HEK293 (cell line): ENCODE results near the gene NOX1.

ENCODE experiments used
- GLIS2 ChIP-seq: fragments of 450-650 bp; formaldehyde crosslinking; IDR thresholded peaks from 2 replicates; pipeline ENCODE4 v1.5.1; 2016; ENCODE audit warnings: missing biosample characterization, missing genetic modification characterization
- KLF1 ChIP-seq: fragments of 450-650 bp; formaldehyde crosslinking; IDR thresholded peaks from 2 replicates; pipeline ENCODE4 v1.5.1; 2016; ENCODE audit warnings: missing biosample characterization, missing genetic modification characterization
- KLF8 ChIP-seq: fragments of 450-650 bp; formaldehyde crosslinking; IDR thresholded peaks from 2 replicates; pipeline ENCODE4 v1.5.1; 2016; ENCODE audit warnings: missing biosample characterization, missing genetic modification characterization
- MZF1 ChIP-seq: fragments of 450-650 bp; formaldehyde crosslinking; IDR thresholded peaks from 2 replicates; pipeline ENCODE4 v1.5.1; 2017; ENCODE audit warnings: missing biosample characterization, missing genetic modification characterization, borderline replicate concordance
- SP3 ChIP-seq: fragments of 450-650 bp; formaldehyde crosslinking; IDR thresholded peaks from 2 replicates; pipeline ENCODE4 v1.5.1; 2016; ENCODE audit warnings: missing biosample characterization, missing genetic modification characterization
- TRIM28 ChIP-seq: IDR thresholded peaks from 2 replicates; pipeline ENCODE4 v1.6.1; 2011; ENCODE audit warnings: low read length, control low read depth, borderline replicate concordance
- ZNF214 ChIP-seq: fragments of 450-650 bp; formaldehyde crosslinking; IDR thresholded peaks from 2 replicates; pipeline ENCODE4 v1.5.1; 2017; ENCODE audit warnings: missing biosample characterization, mild to moderate bottlenecking, missing genetic modification characterization, borderline replicate concordance
- ZNF335 ChIP-seq: fragments of 450-650 bp; formaldehyde crosslinking; conservative IDR thresholded peaks from 2 replicates; pipeline ENCODE4 v1.5.1; 2016; ENCODE audit warnings: missing biosample characterization, missing genetic modification characterization
- ZNF558 ChIP-seq: fragments of 450-650 bp; formaldehyde crosslinking; IDR thresholded peaks from 2 replicates; pipeline ENCODE4 v1.5.1; 2016; ENCODE audit warnings: missing biosample characterization, missing genetic modification characterization
- ZNF670 ChIP-seq: fragments of 450-650 bp; formaldehyde crosslinking; IDR thresholded peaks from 2 replicates; pipeline ENCODE4 v1.5.1; 2016; ENCODE audit warnings: missing biosample characterization, missing genetic modification characterization, low read depth
- ZNF677 ChIP-seq: fragments of 450-650 bp; IDR thresholded peaks from 2 replicates; pipeline ENCODE4 v1.5.0; 2018; ENCODE audit warnings: missing biosample characterization, mild to moderate bottlenecking, missing genetic modification characterization, moderate library complexity
- ZSCAN30 ChIP-seq: fragments of 450-650 bp; IDR thresholded peaks from 2 replicates; pipeline ENCODE4 v1.5.1; 2018; ENCODE audit warnings: missing biosample characterization, mild to moderate bottlenecking, missing genetic modification characterization, moderate library complexity
- TF ChIP-seq, protein P1 (sequence below): fragments of 450-650 bp; formaldehyde crosslinking; IDR thresholded peaks from 2 replicates; pipeline ENCODE4 v1.5.1; 2016; ENCODE audit warnings: missing biosample characterization, missing genetic modification characterization
- TF ChIP-seq, protein P2 (sequence below): fragments of 450-650 bp; formaldehyde crosslinking; IDR thresholded peaks from 2 replicates; pipeline ENCODE4 v1.5.1; 2017; ENCODE audit warnings: missing biosample characterization, missing genetic modification characterization
- TF ChIP-seq, protein P3 (sequence below): fragments of 450-650 bp; formaldehyde crosslinking; IDR thresholded peaks from 2 replicates; pipeline ENCODE4 v1.5.1; 2017; ENCODE audit warnings: missing biosample characterization, mild to moderate bottlenecking, missing genetic modification characterization, moderate library complexity
- TF ChIP-seq, protein P4 (sequence below): fragments of 450-650 bp; IDR thresholded peaks from 2 replicates; pipeline ENCODE4 v1.5.1; 2018; ENCODE audit warnings: missing biosample characterization, mild to moderate bottlenecking, missing genetic modification characterization
- TF ChIP-seq, protein P5 (sequence below): IDR thresholded peaks from 2 replicates; pipeline ENCODE4 v1.6.1; 2011; ENCODE audit warnings: mild to moderate bottlenecking, low read depth, low read length, borderline replicate concordance
- TF ChIP-seq, protein P6 (sequence below): fragments of 450-650 bp; formaldehyde crosslinking; IDR thresholded peaks from 2 replicates; pipeline ENCODE4 v1.5.1; 2016; ENCODE audit warnings: missing biosample characterization, missing genetic modification characterization
- TF ChIP-seq, protein P7 (sequence below): fragments of 450-650 bp; formaldehyde crosslinking; IDR thresholded peaks from 2 replicates; pipeline ENCODE4 v1.5.1; 2016; ENCODE audit warnings: missing biosample characterization, missing genetic modification characterization, borderline replicate concordance

The NOX1 gene

DNA sequence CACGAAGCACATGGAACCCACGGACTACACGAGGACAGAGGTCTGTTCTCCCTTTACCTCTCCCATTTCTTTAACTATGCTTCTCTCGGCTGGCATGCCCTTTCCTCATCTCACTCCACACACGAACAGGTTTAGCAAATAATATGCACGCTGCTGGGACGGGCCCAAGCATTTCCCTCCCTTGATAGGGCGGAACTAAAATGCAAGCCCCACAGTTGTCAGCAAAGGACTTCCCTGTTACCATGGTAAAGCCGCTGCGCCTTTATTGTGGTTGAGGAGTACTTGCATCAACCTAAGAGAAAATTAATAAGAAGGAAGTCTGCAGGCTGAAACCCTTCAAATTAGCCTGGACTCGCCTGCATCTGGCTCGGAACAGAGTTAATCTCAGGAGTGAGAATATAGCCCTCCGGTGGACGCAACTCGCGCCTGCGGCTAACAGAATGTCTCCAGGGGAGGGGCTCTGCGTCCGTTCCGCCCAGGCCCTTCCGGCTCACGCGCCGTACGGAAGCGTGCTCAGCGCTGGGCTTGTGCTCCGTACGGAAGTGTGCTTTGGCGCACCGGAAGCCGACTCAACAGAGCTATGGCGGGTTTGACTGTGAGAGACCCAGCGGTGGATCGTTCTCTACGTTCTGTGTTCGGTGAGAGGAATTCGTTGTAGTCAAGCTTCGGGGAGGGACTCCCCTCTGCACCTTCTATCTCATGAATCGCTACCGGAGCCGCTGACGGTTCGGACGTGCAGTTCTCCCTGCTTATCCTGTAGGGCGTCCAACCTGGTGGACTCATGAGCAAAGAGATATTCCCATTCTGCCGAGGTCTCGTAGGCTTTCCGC, 54.1 kb downstream of the NOX1 start, which contains the start of gene CSTF2 (continued):
- TF ChIP-seq, protein P1, sequence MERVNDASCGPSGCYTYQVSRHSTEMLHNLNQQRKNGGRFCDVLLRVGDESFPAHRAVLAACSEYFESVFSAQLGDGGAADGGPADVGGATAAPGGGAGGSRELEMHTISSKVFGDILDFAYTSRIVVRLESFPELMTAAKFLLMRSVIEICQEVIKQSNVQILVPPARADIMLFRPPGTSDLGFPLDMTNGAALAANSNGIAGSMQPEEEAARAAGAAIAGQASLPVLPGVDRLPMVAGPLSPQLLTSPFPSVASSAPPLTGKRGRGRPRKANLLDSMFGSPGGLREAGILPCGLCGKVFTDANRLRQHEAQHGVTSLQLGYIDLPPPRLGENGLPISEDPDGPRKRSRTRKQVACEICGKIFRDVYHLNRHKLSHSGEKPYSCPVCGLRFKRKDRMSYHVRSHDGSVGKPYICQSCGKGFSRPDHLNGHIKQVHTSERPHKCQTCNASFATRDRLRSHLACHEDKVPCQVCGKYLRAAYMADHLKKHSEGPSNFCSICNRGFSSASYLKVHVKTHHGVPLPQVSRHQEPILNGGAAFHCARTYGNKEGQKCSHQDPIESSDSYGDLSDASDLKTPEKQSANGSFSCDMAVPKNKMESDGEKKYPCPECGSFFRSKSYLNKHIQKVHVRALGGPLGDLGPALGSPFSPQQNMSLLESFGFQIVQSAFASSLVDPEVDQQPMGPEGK, result 0 out of 2 replicates have a peak, but pooled peaks have one; percentile 27
- TF ChIP-seq ZNF677 (tag by site-specific recombination) (no peak), ZNF558 (tag by site-specific recombination) (no peak), KLF1 (tag by site-specific recombination) (0 out of 2 replicates have a peak, but pooled peaks have one; percentile 20), MZF1 (no peak), ZSCAN30 (0 out of 2 replicates have a peak, but pooled peaks have one; percentile 30), TRIM28 (peak; percentile 56; the same call in 1 of the 2 replicates), ZNF335 (tag by site-specific recombination) (peak; percentile 88), GLIS2 (tag by site-specific recombination) (no peak), SP3 (tag by site-specific recombination) (peak; percentile 77), KLF8 (peak; percentile 62), ZNF214 (tag by site-specific recombination) (no peak), ZNF670 (tag by site-specific recombination) (no peak)
- TF ChIP-seq, protein P2, sequence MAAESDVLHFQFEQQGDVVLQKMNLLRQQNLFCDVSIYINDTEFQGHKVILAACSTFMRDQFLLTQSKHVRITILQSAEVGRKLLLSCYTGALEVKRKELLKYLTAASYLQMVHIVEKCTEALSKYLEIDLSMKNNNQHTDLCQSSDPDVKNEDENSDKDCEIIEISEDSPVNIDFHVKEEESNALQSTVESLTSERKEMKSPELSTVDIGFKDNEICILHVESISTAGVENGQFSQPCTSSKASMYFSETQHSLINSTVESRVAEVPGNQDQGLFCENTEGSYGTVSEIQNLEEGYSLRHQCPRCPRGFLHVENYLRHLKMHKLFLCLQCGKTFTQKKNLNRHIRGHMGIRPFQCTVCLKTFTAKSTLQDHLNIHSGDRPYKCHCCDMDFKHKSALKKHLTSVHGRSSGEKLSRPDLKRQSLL (tag by site-specific recombination), result peak; percentile 72
- TF ChIP-seq, protein P3, sequence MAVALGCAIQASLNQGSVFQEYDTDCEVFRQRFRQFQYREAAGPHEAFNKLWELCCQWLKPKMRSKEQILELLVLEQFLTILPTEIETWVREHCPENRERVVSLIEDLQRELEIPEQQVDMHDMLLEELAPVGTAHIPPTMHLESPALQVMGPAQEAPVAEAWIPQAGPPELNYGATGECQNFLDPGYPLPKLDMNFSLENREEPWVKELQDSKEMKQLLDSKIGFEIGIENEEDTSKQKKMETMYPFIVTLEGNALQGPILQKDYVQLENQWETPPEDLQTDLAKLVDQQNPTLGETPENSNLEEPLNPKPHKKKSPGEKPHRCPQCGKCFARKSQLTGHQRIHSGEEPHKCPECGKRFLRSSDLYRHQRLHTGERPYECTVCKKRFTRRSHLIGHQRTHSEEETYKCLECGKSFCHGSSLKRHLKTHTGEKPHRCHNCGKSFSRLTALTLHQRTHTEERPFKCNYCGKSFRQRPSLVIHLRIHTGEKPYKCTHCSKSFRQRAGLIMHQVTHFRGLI (tag by site-specific recombination), result 0 out of 2 replicates have a peak, but pooled peaks have one; percentile 28
- TF ChIP-seq, protein P4, sequence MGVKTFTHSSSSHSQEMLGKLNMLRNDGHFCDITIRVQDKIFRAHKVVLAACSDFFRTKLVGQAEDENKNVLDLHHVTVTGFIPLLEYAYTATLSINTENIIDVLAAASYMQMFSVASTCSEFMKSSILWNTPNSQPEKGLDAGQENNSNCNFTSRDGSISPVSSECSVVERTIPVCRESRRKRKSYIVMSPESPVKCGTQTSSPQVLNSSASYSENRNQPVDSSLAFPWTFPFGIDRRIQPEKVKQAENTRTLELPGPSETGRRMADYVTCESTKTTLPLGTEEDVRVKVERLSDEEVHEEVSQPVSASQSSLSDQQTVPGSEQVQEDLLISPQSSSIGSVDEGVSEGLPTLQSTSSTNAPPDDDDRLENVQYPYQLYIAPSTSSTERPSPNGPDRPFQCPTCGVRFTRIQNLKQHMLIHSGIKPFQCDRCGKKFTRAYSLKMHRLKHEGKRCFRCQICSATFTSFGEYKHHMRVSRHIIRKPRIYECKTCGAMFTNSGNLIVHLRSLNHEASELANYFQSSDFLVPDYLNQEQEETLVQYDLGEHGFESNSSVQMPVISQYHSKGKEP (tag by site-specific recombination), result no peak
- TF ChIP-seq, protein P5, sequence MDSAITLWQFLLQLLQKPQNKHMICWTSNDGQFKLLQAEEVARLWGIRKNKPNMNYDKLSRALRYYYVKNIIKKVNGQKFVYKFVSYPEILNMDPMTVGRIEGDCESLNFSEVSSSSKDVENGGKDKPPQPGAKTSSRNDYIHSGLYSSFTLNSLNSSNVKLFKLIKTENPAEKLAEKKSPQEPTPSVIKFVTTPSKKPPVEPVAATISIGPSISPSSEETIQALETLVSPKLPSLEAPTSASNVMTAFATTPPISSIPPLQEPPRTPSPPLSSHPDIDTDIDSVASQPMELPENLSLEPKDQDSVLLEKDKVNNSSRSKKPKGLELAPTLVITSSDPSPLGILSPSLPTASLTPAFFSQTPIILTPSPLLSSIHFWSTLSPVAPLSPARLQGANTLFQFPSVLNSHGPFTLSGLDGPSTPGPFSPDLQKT, result 0 out of 2 replicates have a peak, but pooled peaks have one; percentile 40
- TF ChIP-seq, protein P6, sequence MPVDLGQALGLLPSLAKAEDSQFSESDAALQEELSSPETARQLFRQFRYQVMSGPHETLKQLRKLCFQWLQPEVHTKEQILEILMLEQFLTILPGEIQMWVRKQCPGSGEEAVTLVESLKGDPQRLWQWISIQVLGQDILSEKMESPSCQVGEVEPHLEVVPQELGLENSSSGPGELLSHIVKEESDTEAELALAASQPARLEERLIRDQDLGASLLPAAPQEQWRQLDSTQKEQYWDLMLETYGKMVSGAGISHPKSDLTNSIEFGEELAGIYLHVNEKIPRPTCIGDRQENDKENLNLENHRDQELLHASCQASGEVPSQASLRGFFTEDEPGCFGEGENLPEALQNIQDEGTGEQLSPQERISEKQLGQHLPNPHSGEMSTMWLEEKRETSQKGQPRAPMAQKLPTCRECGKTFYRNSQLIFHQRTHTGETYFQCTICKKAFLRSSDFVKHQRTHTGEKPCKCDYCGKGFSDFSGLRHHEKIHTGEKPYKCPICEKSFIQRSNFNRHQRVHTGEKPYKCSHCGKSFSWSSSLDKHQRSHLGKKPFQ (tag by site-specific recombination), result no peak
- TF ChIP-seq, protein P7, sequence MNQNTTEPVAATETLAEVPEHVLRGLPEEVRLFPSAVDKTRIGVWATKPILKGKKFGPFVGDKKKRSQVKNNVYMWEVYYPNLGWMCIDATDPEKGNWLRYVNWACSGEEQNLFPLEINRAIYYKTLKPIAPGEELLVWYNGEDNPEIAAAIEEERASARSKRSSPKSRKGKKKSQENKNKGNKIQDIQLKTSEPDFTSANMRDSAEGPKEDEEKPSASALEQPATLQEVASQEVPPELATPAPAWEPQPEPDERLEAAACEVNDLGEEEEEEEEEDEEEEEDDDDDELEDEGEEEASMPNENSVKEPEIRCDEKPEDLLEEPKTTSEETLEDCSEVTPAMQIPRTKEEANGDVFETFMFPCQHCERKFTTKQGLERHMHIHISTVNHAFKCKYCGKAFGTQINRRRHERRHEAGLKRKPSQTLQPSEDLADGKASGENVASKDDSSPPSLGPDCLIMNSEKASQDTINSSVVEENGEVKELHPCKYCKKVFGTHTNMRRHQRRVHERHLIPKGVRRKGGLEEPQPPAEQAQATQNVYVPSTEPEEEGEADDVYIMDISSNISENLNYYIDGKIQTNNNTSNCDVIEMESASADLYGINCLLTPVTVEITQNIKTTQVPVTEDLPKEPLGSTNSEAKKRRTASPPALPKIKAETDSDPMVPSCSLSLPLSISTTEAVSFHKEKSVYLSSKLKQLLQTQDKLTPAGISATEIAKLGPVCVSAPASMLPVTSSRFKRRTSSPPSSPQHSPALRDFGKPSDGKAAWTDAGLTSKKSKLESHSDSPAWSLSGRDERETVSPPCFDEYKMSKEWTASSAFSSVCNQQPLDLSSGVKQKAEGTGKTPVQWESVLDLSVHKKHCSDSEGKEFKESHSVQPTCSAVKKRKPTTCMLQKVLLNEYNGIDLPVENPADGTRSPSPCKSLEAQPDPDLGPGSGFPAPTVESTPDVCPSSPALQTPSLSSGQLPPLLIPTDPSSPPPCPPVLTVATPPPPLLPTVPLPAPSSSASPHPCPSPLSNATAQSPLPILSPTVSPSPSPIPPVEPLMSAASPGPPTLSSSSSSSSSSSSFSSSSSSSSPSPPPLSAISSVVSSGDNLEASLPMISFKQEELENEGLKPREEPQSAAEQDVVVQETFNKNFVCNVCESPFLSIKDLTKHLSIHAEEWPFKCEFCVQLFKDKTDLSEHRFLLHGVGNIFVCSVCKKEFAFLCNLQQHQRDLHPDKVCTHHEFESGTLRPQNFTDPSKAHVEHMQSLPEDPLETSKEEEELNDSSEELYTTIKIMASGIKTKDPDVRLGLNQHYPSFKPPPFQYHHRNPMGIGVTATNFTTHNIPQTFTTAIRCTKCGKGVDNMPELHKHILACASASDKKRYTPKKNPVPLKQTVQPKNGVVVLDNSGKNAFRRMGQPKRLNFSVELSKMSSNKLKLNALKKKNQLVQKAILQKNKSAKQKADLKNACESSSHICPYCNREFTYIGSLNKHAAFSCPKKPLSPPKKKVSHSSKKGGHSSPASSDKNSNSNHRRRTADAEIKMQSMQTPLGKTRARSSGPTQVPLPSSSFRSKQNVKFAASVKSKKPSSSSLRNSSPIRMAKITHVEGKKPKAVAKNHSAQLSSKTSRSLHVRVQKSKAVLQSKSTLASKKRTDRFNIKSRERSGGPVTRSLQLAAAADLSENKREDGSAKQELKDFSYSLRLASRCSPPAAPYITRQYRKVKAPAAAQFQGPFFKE, result no peak
- TF ChIP-seq, all 188 proteins: peak for 25
